Fibroblast of lung (primary cell): ENCODE data around the gene DNAI2.

Experiments
- EZH2 ChIP-seq: IDR thresholded peaks from 2 replicates; pipeline ENCODE4 v1.5.1; 2012; ENCODE audit warnings: low read length, control low read depth, mild to moderate bottlenecking; ENCODE audit errors: missing control alignments
- TF ChIP-seq, protein P1 (sequence below), 2 donors: IDR thresholded peaks in 1 of 2; conservative IDR thresholded peaks in 1 of 2; 1 replicate in 1 of 2; 2 replicates in 1 of 2; pipeline ENCODE4 v1.5.1; 2011 to 2012; ENCODE audit warnings: low read length in 2 of 2, control low read depth in 1 of 2, inconsistent platforms in 1 of 2, low read depth in 1 of 2, mild to moderate bottlenecking in 1 of 2

DNA sequence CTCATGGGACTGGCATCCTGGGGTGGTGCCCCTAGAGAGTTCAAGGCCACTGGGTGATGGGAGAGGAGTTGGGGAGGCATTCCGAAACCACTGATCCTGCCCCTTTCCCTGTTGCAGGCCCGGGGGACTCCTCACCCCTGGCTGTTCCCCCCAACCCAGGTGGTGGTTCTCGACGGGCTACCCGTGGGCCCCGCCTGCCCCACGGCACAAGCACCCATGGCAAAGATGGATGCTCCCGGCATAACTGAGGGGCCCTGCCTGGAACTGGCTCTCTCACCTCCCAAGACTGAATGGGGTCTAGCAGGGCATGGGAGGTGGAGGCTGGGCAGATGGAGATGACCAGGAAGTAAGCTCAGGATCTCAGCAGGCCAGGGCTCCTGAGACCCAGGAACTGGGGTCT lies 81.0 kb downstream of the DNAI2 start:
- TF ChIP-seq, protein P1, sequence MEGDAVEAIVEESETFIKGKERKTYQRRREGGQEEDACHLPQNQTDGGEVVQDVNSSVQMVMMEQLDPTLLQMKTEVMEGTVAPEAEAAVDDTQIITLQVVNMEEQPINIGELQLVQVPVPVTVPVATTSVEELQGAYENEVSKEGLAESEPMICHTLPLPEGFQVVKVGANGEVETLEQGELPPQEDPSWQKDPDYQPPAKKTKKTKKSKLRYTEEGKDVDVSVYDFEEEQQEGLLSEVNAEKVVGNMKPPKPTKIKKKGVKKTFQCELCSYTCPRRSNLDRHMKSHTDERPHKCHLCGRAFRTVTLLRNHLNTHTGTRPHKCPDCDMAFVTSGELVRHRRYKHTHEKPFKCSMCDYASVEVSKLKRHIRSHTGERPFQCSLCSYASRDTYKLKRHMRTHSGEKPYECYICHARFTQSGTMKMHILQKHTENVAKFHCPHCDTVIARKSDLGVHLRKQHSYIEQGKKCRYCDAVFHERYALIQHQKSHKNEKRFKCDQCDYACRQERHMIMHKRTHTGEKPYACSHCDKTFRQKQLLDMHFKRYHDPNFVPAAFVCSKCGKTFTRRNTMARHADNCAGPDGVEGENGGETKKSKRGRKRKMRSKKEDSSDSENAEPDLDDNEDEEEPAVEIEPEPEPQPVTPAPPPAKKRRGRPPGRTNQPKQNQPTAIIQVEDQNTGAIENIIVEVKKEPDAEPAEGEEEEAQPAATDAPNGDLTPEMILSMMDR (conservative IDR thresholded peaks at IDR 0.05 in 1 of 2, IDR thresholded peaks at IDR 0.05 in 1 of 2; ENCODE audit: low read depth in 1 of 2, low read length in 2 of 2): no peak
- TF ChIP-seq EZH2: no peak
